Lung (tissue), 12 donors: ENCODE measurements around the gene PNPLA1. TPM values are rescaled to one million over a fixed set of nuclear protein-coding genes. Genes with fewer than 3 reads are reported as not detected.

Source experiments
- ATAC-seq: fragments of 200-7000 bp; cut with Tn5 transposase; one replicate; pipeline ENCODE4 v1.9.1; 2020; ENCODE audit warnings: moderate number of reproducible peaks; ENCODE audit not compliant: insufficient read depth, low FRiP score
- DNase-seq, 3 donors: peaks; one replicate each; pipeline ENCODE4 v3.0.0-alpha.2; 2013 to 2017
- H3K27ac ChIP-seq, 2 donors: one replicate each; pipeline ENCODE4 v1.5.1; 2013; ENCODE audit warnings: mild to moderate bottlenecking in 2 of 2, moderate library complexity in 2 of 2, control low read depth in 1 of 2, inconsistent platforms in 1 of 2, low read depth in 1 of 2, low read length in 1 of 2
- H3K27me3 ChIP-seq, 3 donors: one replicate each; pipeline ENCODE4 v1.5.1; 2013; ENCODE audit warnings: low read length in 2 of 3; ENCODE audit not compliant: control insufficient read depth in 3 of 3, insufficient read depth in 3 of 3
- H3K36me3 ChIP-seq, 4 donors: one replicate each; pipeline ENCODE4 v1.5.1; 2013; ENCODE audit warnings: low read length in 4 of 4, mild to moderate bottlenecking in 1 of 4, moderate library complexity in 1 of 4; ENCODE audit not compliant: control insufficient read depth in 4 of 4, insufficient read depth in 4 of 4
- H3K4me1 ChIP-seq, 5 donors: one replicate each; pipeline ENCODE4 v1.5.1; 2013; ENCODE audit warnings: low read length in 5 of 5, mild to moderate bottlenecking in 2 of 5, moderate library complexity in 1 of 5; ENCODE audit not compliant: control insufficient read depth in 5 of 5, insufficient read depth in 5 of 5
- H3K4me3 ChIP-seq: one replicate; pipeline ENCODE4 v1.5.1; 2013; ENCODE audit warnings: mild to moderate bottlenecking, control low read depth, moderate library complexity
- H3K9ac ChIP-seq, 2 donors: one replicate each; pipeline ENCODE4 v1.5.1; 2013; ENCODE audit warnings: low read length in 2 of 2, control low read depth in 1 of 2; ENCODE audit not compliant: insufficient read depth in 1 of 2
- H3K9me3 ChIP-seq, 4 donors: one replicate each; pipeline ENCODE4 v1.5.1; 2013; ENCODE audit warnings: low read length in 3 of 4, mild to moderate bottlenecking in 1 of 4, moderate library complexity in 1 of 4; ENCODE audit not compliant: control insufficient read depth in 4 of 4, insufficient read depth in 3 of 4
- CTCF ChIP-seq: IDR thresholded peaks from 2 replicates; pipeline ENCODE4 v1.5.1; 2012; ENCODE audit warnings: mild to moderate bottlenecking; ENCODE audit errors: control extremely low read depth, extremely low read depth
- WGBS, 2 donors: extraction: QIAGEN DNeasy Blood & Tissue Kit; methylation state at CpG; one replicate each; pipeline ENCODE4 v1.1.7; 2013; 5-methylcytosine and 5-hydroxymethylcytosine counted together
- polyA plus RNA-seq, 2 donors: library from polyadenylated mRNA; stranded (reverse); fragments of 200-250 nt; gene quantifications; one replicate each; pipeline ENCODE4 v1.2.1, GENCODE V29; 2013
- total RNA-seq, 2 donors: library from RNA; depleted of rRNA in 1 of 2; stranded (reverse); fragments of >200 nt in 1 of 2; gene quantifications; one replicate each; pipeline ENCODE4 v1.2.1, GENCODE V29; 2014 to 2021
- donor health status: control.
- donor health status: control.
- donor health status: Bipolar disorder and iron deficiency.
- donor health status: healthy.
- donor health status: DM: yes; HTN: yes; CAD: no.

Gene PNPLA1
- total and polyA plus RNA-seq, 4 donors = 0.06 to 5.6 (median 0.89) TPM

- no peaks in the 10 kb centered on the region for H3K9me3 ChIP-seq
- H3K4me3 ChIP-seq = no peak overlapping the region
- H3K36me3 ChIP-seq = peaks cover 38 to 50% (median 45%) of the 10 kb centered on the region in 4 donors
- 90 to 98% methylated on average over 4 of the region's 4 CpGs for WGBS, 2 donors
- H3K27me3 ChIP-seq = no peaks in the 10 kb centered on the region
- no peak for TF ChIP-seq CTCF
- H3K4me1 ChIP-seq = peaks cover 0 to 9% (median 0%) of the 10 kb centered on the region in 5 donors
- ATAC-seq = no peak
- H3K9ac ChIP-seq = no peak overlapping the region
- no peak overlapping the region for H3K27ac ChIP-seq
- DNase-seq = no peak
These were observed 43.3 kb upstream of the PNPLA1 start for GRCh38 chr6:36226438-36227047.

- DNase-seq (no peak), ATAC-seq (no peak)
- Histone ChIP-seq H3K36me3 (peaks cover 33 to 48% (median 40%) of the 10 kb centered on the region in 4 donors), H3K4me1 (peaks cover 0 to 9% (median 0%) of the 10 kb centered on the region in 5 donors), H3K4me3 (no peak overlapping the region), H3K9ac (no peak overlapping the region), H3K9me3 (no peaks in the 10 kb centered on the region), H3K27me3 (no peaks in the 10 kb centered on the region), H3K27ac (no peak overlapping the region)
- TF ChIP-seq CTCF = no peak
- 57 to 64% methylated on average over 1 of the region's 1 CpG for WGBS, 2 donors
These were observed 42.3 kb upstream of the PNPLA1 start for GRCh38 chr6:36227379-36228228.

GRCh38 chr6:36229223-36229622 is 40.6 kb upstream of the PNPLA1 start:
- DNase-seq = no peak
- Histone ChIP-seq H3K9ac (no peak overlapping the region), H3K4me1 (peaks cover 0 to 8% (median 0%) of the 10 kb centered on the region in 5 donors), H3K36me3 (peaks cover 29 to 50% (median 35%) of the 10 kb centered on the region in 4 donors), H3K4me3 (no peak overlapping the region), H3K27me3 (no peaks in the 10 kb centered on the region), H3K9me3 (no peaks in the 10 kb centered on the region), H3K27ac (no peak overlapping the region)
- WGBS, 2 donors = 95 to 98% methylated on average over 5 of the region's 5 CpGs
- no peak for ATAC-seq
- TF ChIP-seq CTCF = no peak
